MM.1S (cell line): ENCODE results near the gene PRKCA.
A peak's percentile ranks its signal among the peaks of the same experiment; 100 is the strongest.

Experiments
- DNase-seq: peaks from one replicate; pipeline ENCODE4 v3.0.0-alpha.2; 2015
- H2AFZ ChIP-seq: fragments of 300-600 bp; sonication (generic); 2 replicates; pipeline ENCODE4 v1.6.0; 2016; ENCODE audit warnings: antibody characterized with exemption, low read length
- H3F3A ChIP-seq: fragments of 300-600 bp; sonication (generic); 2 replicates; pipeline ENCODE4 v1.6.1; 2016; ENCODE audit warnings: mild to moderate bottlenecking, antibody characterized with exemption, low read length, moderate library complexity, mixed read lengths; ENCODE audit not compliant: insufficient read depth
- H3K27ac ChIP-seq: fragments of 300-600 bp; sonication (generic); 2 replicates; pipeline ENCODE4 v1.5.1; 2016; ENCODE audit warnings: mild to moderate bottlenecking, low read length
- H3K27me3 ChIP-seq: fragments of 300-600 bp; sonication (generic); replicated peaks from 2 replicates; pipeline ENCODE4 v1.6.0; 2016; ENCODE audit warnings: low read length; ENCODE audit not compliant: insufficient read depth
- H3K36me3 ChIP-seq: fragments of 300-600 bp; sonication (generic); replicated peaks from 2 replicates; pipeline ENCODE4 v1.6.1; 2016; ENCODE audit warnings: mild to moderate bottlenecking, low read length, mixed read lengths; ENCODE audit not compliant: insufficient read depth
- H3K4me1 ChIP-seq: fragments of 300-600 bp; sonication (generic); 2 replicates; pipeline ENCODE4 v1.6.1; 2016; ENCODE audit warnings: low read length, mixed read lengths
- H3K4me2 ChIP-seq: fragments of 300-600 bp; sonication (generic); 2 replicates; pipeline ENCODE4 v1.6.0; 2016; ENCODE audit warnings: low read depth, low read length
- H3K4me3 ChIP-seq: fragments of 300-600 bp; sonication (generic); 2 replicates; pipeline ENCODE4 v1.5.1; 2016; ENCODE audit warnings: low read length, mixed read lengths
- H3K79me2 ChIP-seq: fragments of 300-600 bp; sonication (generic); 2 replicates; pipeline ENCODE4 v1.6.1; 2016; ENCODE audit warnings: mixed run types, low read length, mixed read lengths
- H3K9ac ChIP-seq: fragments of 300-600 bp; sonication (generic); 2 replicates; pipeline ENCODE4 v1.6.1; 2016; ENCODE audit warnings: low read length, mixed read lengths
- H3K9me2 ChIP-seq: fragments of 300-600 bp; sonication (generic); replicated peaks from 2 replicates; pipeline ENCODE4 v1.6.1; 2016; ENCODE audit warnings: mild to moderate bottlenecking, low read length, mixed read lengths; ENCODE audit not compliant: insufficient read depth
- H3K9me3 ChIP-seq: fragments of 300-600 bp; sonication (generic); replicated peaks from 2 replicates; pipeline ENCODE4 v1.6.1; 2016; ENCODE audit warnings: mild to moderate bottlenecking, low read length, mixed read lengths; ENCODE audit not compliant: insufficient read depth
- H4K20me1 ChIP-seq: fragments of 300-600 bp; sonication (generic); 2 replicates; pipeline ENCODE4 v1.6.1; 2016; ENCODE audit warnings: mild to moderate bottlenecking, low read length, moderate library complexity, mixed read lengths; ENCODE audit not compliant: insufficient read depth
- CTCF ChIP-seq: fragments of 300-600 bp; sonication (generic); IDR thresholded peaks from 2 replicates; pipeline ENCODE4 v1.5.1; 2016; ENCODE audit warnings: antibody characterized with exemption, low read length, mixed read lengths
- EZH2 ChIP-seq: fragments of 300-600 bp; sonication (generic); optimal IDR thresholded peaks from 2 replicates; pipeline ENCODE3; 2017; ENCODE audit warnings: low read depth, mild to moderate bottlenecking, antibody characterized with exemption, low read length, mixed read lengths
- EZH2phosphoT487 ChIP-seq: fragments of 300-600 bp; sonication (generic); IDR thresholded peaks from 2 replicates; pipeline ENCODE4 v1.6.1; 2018; ENCODE audit warnings: antibody characterized with exemption, low read length

The PRKCA gene

GRCh38 chr17:66564992-66565465 is 262.6 kb downstream of the PRKCA start:
- H3K27ac ChIP-seq: no peak overlapping the region
- no peak overlapping the region for H2AFZ ChIP-seq
- H3F3A ChIP-seq: no peaks in the 10 kb centered on the region
- H3K4me1 ChIP-seq: peaks cover 4% of the 10 kb centered on the region; the same call in 1 of the 2 replicates
- H3K9me3 ChIP-seq: no peaks in the 10 kb centered on the region
- TF ChIP-seq CTCF: no peak
- TF ChIP-seq EZH2: no peak
- TF ChIP-seq EZH2phosphoT487: no peak
- H3K27me3 ChIP-seq: no peaks in the 10 kb centered on the region
- DNase-seq: no peak
- no peak overlapping the region for H3K4me3 ChIP-seq
- H4K20me1 ChIP-seq: no peaks in the 10 kb centered on the region
- H3K9ac ChIP-seq: no peak overlapping the region
- no peaks in the 10 kb centered on the region for H3K79me2 ChIP-seq
- H3K9me2 ChIP-seq: no peaks in the 10 kb centered on the region
- H3K36me3 ChIP-seq: no peaks in the 10 kb centered on the region
- no peak overlapping the region for H3K4me2 ChIP-seq

- H4K20me1 ChIP-seq: no peaks in the 10 kb centered on the region
- no peak overlapping the region for H3K4me2 ChIP-seq
- H3K9me2 ChIP-seq: no peaks in the 10 kb centered on the region
- no peak overlapping the region for H3K27ac ChIP-seq
- TF ChIP-seq EZH2phosphoT487 (no peak), CTCF (peak; percentile 94), EZH2 (no peak)
- H3K9ac ChIP-seq: no peak overlapping the region
- H2AFZ ChIP-seq: no peak overlapping the region
- no peaks in the 10 kb centered on the region for H3K79me2 ChIP-seq
- peaks cover 4% of the 10 kb centered on the region; the same call in 1 of the 2 replicates for H3K4me1 ChIP-seq
- H3K36me3 ChIP-seq: no peaks in the 10 kb centered on the region
- no peaks in the 10 kb centered on the region for H3F3A ChIP-seq
- no peaks in the 10 kb centered on the region for H3K27me3 ChIP-seq
- peak; percentile 69 for DNase-seq
- H3K9me3 ChIP-seq: no peaks in the 10 kb centered on the region
- H3K4me3 ChIP-seq: no peak overlapping the region
Observed at GRCh38 chr17:66567234-66568170, 265.1 kb downstream of the PRKCA start.

- H3K27ac ChIP-seq: no peak overlapping the region
- TF ChIP-seq EZH2: no peak
- no peak for TF ChIP-seq EZH2phosphoT487
- TF ChIP-seq CTCF: no peak
- no peaks in the 10 kb centered on the region for H3K79me2 ChIP-seq
- no peaks in the 10 kb centered on the region for H3K36me3 ChIP-seq
- no peak overlapping the region for H2AFZ ChIP-seq
- no peak overlapping the region for H3K4me2 ChIP-seq
- H3K4me3 ChIP-seq: no peak overlapping the region
- no peaks in the 10 kb centered on the region for H3F3A ChIP-seq
- no peak for DNase-seq
- no peaks in the 10 kb centered on the region for H4K20me1 ChIP-seq
- H3K9me3 ChIP-seq: no peaks in the 10 kb centered on the region
- H3K9ac ChIP-seq: no peak overlapping the region
- no peaks in the 10 kb centered on the region for H3K9me2 ChIP-seq
- H3K4me1 ChIP-seq: peaks cover 4% of the 10 kb centered on the region; the same call in 1 of the 2 replicates
- H3K27me3 ChIP-seq: no peaks in the 10 kb centered on the region
Observed at GRCh38 chr17:66569572-66569971, 267.2 kb downstream of the PRKCA start.
